Measurements from ENCODE around the gene TNS3. TPM values are rescaled to one million over a fixed set of nuclear protein-coding genes. Genes with fewer than 3 reads are reported as not detected.

The TNS3 gene
- total and polyA plus RNA-seq, 2 donors (not counting 1 experiment from before 2014, with no cell fraction given) = 11.4 to 77.5 TPM

GRCh38 chr7:47266799-47267198, 315.1 kb downstream of the TNS3 start:
- Histone ChIP-seq H3K4me1 (ENCODE audit: control insufficient read depth in 2 of 2, insufficient read depth in 2 of 2, low read length in 2 of 2) (no peaks in the 10 kb centered on the region), H3K9ac (ENCODE audit: low read length) (no peak overlapping the region), H3K9me3 (ENCODE audit: control extremely low read depth in 1 of 3, control insufficient read depth in 2 of 3, insufficient read depth in 1 of 3, low read length in 2 of 3) (no peaks in the 10 kb centered on the region), H2AFZ (ENCODE audit: insufficient read depth, low read depth, low read length, poor library complexity, severe bottlenecking) (no peak overlapping the region), H3K4me3 (ENCODE audit: control extremely low read depth in 1 of 5, extremely low read depth in 1 of 5, insufficient read depth in 1 of 5, low read depth in 2 of 5, low read length in 4 of 5) (no peak overlapping the region), H4K20me1 (ENCODE audit: control insufficient read depth, insufficient read depth, low read length, poor library complexity, severe bottlenecking) (no peaks in the 10 kb centered on the region), H3K27ac (ENCODE audit: low read length in 2 of 2) (no peak overlapping the region), H3K27me3 (replicated peaks in 1 of 4; ENCODE audit: control extremely low read depth in 1 of 4, control insufficient read depth in 3 of 4, insufficient read depth in 4 of 4, low read length in 3 of 4) (no peaks in the 10 kb centered on the region), H3K4me2 (replicated peaks; ENCODE audit: low read depth, low read length, poor library complexity, severe bottlenecking) (no peak overlapping the region), H3K36me3 (replicated peaks in 1 of 2; ENCODE audit: control extremely low read depth in 1 of 2, control insufficient read depth in 1 of 2, extremely low read depth in 1 of 2, insufficient read depth in 2 of 2, low read length in 1 of 2) (no peaks in the 10 kb centered on the region), H3K79me2 (ENCODE audit: control insufficient read depth, insufficient read depth, low read length) (no peaks in the 10 kb centered on the region)
- Mint-ChIP-seq H3K4me1 (no peaks in the 10 kb centered on the region), H3K27me3 (no peaks in the 10 kb centered on the region), H3K4me3 (no peak overlapping the region), H3K9me3 (ENCODE audit: insufficient read depth) (no peaks in the 10 kb centered on the region), H3K27ac (no peak overlapping the region)
- intact Hi-C loops (cut with micrococcal nuclease) = loop anchor here (1.0 to 5.0 kb wide), 5 partner anchors 12 to 703 kb away; partner anchors contain the start of gene TNS3
- POLR2A ChIA-PET = no interaction called here
- TF ChIP-seq, protein P1, sequence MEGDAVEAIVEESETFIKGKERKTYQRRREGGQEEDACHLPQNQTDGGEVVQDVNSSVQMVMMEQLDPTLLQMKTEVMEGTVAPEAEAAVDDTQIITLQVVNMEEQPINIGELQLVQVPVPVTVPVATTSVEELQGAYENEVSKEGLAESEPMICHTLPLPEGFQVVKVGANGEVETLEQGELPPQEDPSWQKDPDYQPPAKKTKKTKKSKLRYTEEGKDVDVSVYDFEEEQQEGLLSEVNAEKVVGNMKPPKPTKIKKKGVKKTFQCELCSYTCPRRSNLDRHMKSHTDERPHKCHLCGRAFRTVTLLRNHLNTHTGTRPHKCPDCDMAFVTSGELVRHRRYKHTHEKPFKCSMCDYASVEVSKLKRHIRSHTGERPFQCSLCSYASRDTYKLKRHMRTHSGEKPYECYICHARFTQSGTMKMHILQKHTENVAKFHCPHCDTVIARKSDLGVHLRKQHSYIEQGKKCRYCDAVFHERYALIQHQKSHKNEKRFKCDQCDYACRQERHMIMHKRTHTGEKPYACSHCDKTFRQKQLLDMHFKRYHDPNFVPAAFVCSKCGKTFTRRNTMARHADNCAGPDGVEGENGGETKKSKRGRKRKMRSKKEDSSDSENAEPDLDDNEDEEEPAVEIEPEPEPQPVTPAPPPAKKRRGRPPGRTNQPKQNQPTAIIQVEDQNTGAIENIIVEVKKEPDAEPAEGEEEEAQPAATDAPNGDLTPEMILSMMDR (IDR thresholded peaks at IDR 0.05) = no peak
- no peak for TF ChIP-seq EZH2 (IDR thresholded peaks at IDR 0.05; ENCODE audit: borderline replicate concordance, insufficient read depth, low read depth, low read length, poor library complexity, severe bottlenecking)
- DNase-seq = no peak
- WGBS (ENCODE audit: insufficient coverage) = 98% methylated on average over 4 of the region's 6 CpGs
- CTCF ChIA-PET = interaction anchor here (0.6 to 5.0 kb wide), 47 partner anchors 9 to 844 kb away, joined by 3 to 99 read pairs (median 5); partner anchors contain the start of gene PKD1L1
- no peak for ATAC-seq (ENCODE audit: low read depth)

DNA sequence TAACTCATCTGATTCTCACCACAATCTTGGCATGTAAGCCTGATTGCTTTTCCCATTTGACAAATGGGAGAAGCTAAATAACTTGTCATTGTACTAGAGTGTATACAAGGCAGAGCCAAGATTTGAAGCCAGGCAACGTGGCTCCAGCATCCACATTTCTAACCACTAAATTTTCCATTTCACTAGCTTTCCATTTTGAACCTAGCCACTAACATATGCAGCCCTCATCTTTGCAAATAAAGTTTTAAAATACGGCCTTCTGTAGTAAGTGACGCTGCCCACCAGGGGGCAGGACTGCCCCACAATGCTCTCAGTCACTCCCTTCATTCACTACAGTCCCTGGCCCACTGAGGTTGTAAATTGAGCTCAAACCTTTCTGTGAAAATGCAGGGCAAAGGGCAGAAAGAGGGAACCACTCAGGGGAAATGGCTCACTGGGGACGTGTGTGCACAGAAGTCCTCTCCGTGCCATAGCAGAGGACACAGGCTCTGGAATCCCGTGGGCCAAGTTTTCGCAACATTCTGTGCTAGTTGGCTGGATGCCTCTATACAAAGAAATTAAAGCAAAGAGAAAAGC, 315.7 kb downstream of the TNS3 start:
- WGBS (ENCODE audit: insufficient coverage) = 28% methylated on average over 3 of the region's 7 CpGs
- H3K4me1 ChIP-seq (ENCODE audit: control insufficient read depth in 2 of 2, insufficient read depth in 2 of 2, low read length in 2 of 2) = no peaks in the 10 kb centered on the region
- peak; percentile 70 for DNase-seq
- H3K27ac ChIP-seq (ENCODE audit: low read length in 2 of 2) = no peak overlapping the region
- ChIA-PET POLR2A (no interaction called here), CTCF (interaction anchor here (0.6 to 5.0 kb wide), 58 partner anchors 8 to 845 kb away, joined by 3 to 99 read pairs (median 5); partner anchors contain the start of gene PKD1L1)
- no peak overlapping the region for H3K4me3 Mint-ChIP-seq
- ATAC-seq (ENCODE audit: low read depth) = peak; percentile 93
- no peak overlapping the region for H3K4me3 ChIP-seq (ENCODE audit: control extremely low read depth in 1 of 5, extremely low read depth in 1 of 5, insufficient read depth in 1 of 5, low read depth in 2 of 5, low read length in 4 of 5)
- H3K27ac Mint-ChIP-seq = no peak overlapping the region
- H3K27me3 Mint-ChIP-seq = no peaks in the 10 kb centered on the region
- H3K27me3 ChIP-seq (replicated peaks in 1 of 4; ENCODE audit: control extremely low read depth in 1 of 4, control insufficient read depth in 3 of 4, insufficient read depth in 4 of 4, low read length in 3 of 4) = no peaks in the 10 kb centered on the region
- no peaks in the 10 kb centered on the region for H3K4me1 Mint-ChIP-seq
- no peaks in the 10 kb centered on the region for H3K9me3 ChIP-seq (ENCODE audit: control extremely low read depth in 1 of 3, control insufficient read depth in 2 of 3, insufficient read depth in 1 of 3, low read length in 2 of 3)
- H3K9ac ChIP-seq (ENCODE audit: low read length) = no peak overlapping the region
- no peaks in the 10 kb centered on the region for H4K20me1 ChIP-seq (ENCODE audit: control insufficient read depth, insufficient read depth, low read length, poor library complexity, severe bottlenecking)
- H3K9me3 Mint-ChIP-seq (ENCODE audit: insufficient read depth) = no peaks in the 10 kb centered on the region
- intact Hi-C loops (cut with micrococcal nuclease) = loop anchor here (1.0 to 5.0 kb wide), 5 partner anchors 12 to 703 kb away; partner anchors contain the start of gene TNS3
- no peak overlapping the region for H2AFZ ChIP-seq (ENCODE audit: insufficient read depth, low read depth, low read length, poor library complexity, severe bottlenecking)
- H3K36me3 ChIP-seq (replicated peaks in 1 of 2; ENCODE audit: control extremely low read depth in 1 of 2, control insufficient read depth in 1 of 2, extremely low read depth in 1 of 2, insufficient read depth in 2 of 2, low read length in 1 of 2) = no peaks in the 10 kb centered on the region
- no peak overlapping the region for H3K4me2 ChIP-seq (replicated peaks; ENCODE audit: low read depth, low read length, poor library complexity, severe bottlenecking)
- H3K79me2 ChIP-seq (ENCODE audit: control insufficient read depth, insufficient read depth, low read length) = no peaks in the 10 kb centered on the region
- TF ChIP-seq, protein P1 (IDR thresholded peaks at IDR 0.05) = peak; percentile 93
- no peak for TF ChIP-seq EZH2 (IDR thresholded peaks at IDR 0.05; ENCODE audit: borderline replicate concordance, insufficient read depth, low read depth, low read length, poor library complexity, severe bottlenecking)

Measured in B cell (primary cell).